Naive thymus-derived CD8-positive, alpha-beta T cell (primary cell): ENCODE measurements around the gene NDOR1. TPM values are rescaled to one million over a fixed set of nuclear protein-coding genes. Genes with fewer than 3 reads are reported as not detected.
"Not testable (repeated sequence)": the region's sequence is repeated elsewhere in the genome, so short reads cannot be mapped to it uniquely, and the experiment has no call there.

Source experiments
- ATAC-seq, 2 donors: fragments of 150-1000 bp; cut with Tn5 transposase in 1 of 2; sonication (Bioruptor Pico), chemical (Tn5 transposase) in 1 of 2; 1 replicate in 1 of 2; 2 replicates in 1 of 2; pipeline ENCODE4 v1.10.0; 2021; ENCODE audit warnings: mild to moderate bottlenecking in 2 of 2, moderate library complexity in 2 of 2
- POLR2A ChIA-PET: fragments of 350-600 bp; sonication (Branson Sonifier 250); formaldehyde crosslinking; loops from one replicate; lab custom pipeline; 2021; ENCODE audit warnings: antibody characterized with exemption; lab: Charles Lee
- DNase-seq, 10 donors: peaks; one replicate each; pipeline versions ENCODE4 v3.0.0 to v3.0.0-alpha.2; 2020 to 2022
- H3K27ac Mint-ChIP-seq, 10 donors: one replicate each; pipeline ENCODE4 v1.8.0; 2020 to 2022; ENCODE audit warnings: mild to moderate bottlenecking in 10 of 10, mixed read lengths in 10 of 10, moderate library complexity in 4 of 10, inconsistent platforms in 1 of 10
- H3K27me3 Mint-ChIP-seq, 5 donors: one replicate each; pipeline ENCODE4 v1.8.0; 2021 to 2022; ENCODE audit warnings: mixed read lengths in 5 of 5
- H3K36me3 Mint-ChIP-seq, 3 donors: one replicate each; pipeline ENCODE4 v1.8.0; 2020 to 2022; ENCODE audit warnings: mixed read lengths in 3 of 3, mild to moderate bottlenecking in 2 of 3, inconsistent platforms in 1 of 3
- H3K4me1 Mint-ChIP-seq, 4 donors: one replicate each; pipeline ENCODE4 v1.8.0; 2021 to 2022; ENCODE audit warnings: mixed read lengths in 4 of 4
- H3K4me3 Mint-ChIP-seq, 10 donors: one replicate each; pipeline ENCODE4 v1.8.0; 2020 to 2022; ENCODE audit warnings: mild to moderate bottlenecking in 10 of 10, mixed read lengths in 10 of 10, moderate library complexity in 6 of 10, inconsistent platforms in 1 of 10
- H3K9me3 Mint-ChIP-seq, 9 donors: one replicate each; pipeline ENCODE4 v1.8.0; 2020 to 2022; ENCODE audit warnings: mixed read lengths in 9 of 9, mild to moderate bottlenecking in 3 of 9, inconsistent platforms in 1 of 9, moderate library complexity in 1 of 9
- polyA plus RNA-seq, 3 donors: library from polyadenylated mRNA; unstranded; fragments of 300-500 nt; fragmentation: Illumina TruSeq; gene quantifications; one replicate each; pipeline ENCODE4 v1.2.3, GENCODE V29; 2021
- total RNA-seq, 8 experiments: library from RNA in 2 of 8; stranded (reverse) in 2 of 8; gene quantifications; one replicate each; pipeline ENCODE4 v1.2.3 and lab custom pipeline; 2021 to 2026

Gene NDOR1
- total and polyA plus RNA-seq, 5 experiments from 2014 or later = 2.4 to 39.8 (median 9.5) TPM

DNA sequence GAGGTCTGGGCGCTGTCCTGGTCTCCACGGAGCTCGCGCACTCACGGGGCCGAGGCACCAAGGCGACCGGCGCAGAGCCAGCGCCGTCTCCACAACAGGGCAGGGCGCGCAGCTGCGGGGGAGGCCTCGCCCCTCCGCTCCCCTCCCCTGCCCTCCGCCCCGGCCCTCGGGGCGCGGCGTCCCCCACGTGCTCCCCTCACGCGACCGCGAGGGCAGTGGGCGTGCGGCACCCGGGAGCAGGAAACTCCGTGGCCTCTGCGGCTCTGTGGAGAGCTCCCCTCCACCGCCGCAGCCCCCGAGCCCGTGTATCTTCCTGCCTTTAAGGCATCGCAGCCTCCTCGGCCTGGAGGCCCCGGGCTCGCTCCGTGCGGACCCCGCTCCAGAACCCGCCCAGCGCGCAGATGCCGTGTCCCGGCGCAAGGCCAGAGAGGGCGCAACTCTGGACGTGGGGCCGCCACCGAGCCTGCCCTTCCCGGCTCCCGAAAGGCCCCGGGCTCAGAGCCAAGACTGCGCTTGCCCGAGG is 34.9 kb downstream of the NDOR1 start:
- Mint-ChIP-seq H3K4me3 (peak overlapping the region; percentile 65 to 84 (median 74)), H3K4me1 (peaks cover 7 to 40% (median 30%) of the 10 kb centered on the region in 4 donors), H3K9me3 (no peaks in the 10 kb centered on the region), H3K27ac (peak overlapping the region in 8 of 10 donors; percentile 58 to 96 (median 76)), H3K27me3 (peaks cover 0 to 3% (median 0%) of the 10 kb centered on the region in 5 donors), H3K36me3 (peaks cover 0 to 10% (median 6%) of the 10 kb centered on the region in 3 donors)
- ATAC-seq (peak; percentile 35 to 45), DNase-seq (peak in 9 of 10 donors; percentile 53 to 86 (median 70))
- POLR2A ChIA-PET = interaction anchor here (0.6 to 8.9 kb wide), 40 partner anchors 9 to 1333 kb away, joined by 3 to 139 read pairs (median 4); partner anchors contain the start of genes ANAPC2, CAMSAP1, CYSRT1 and EHMT1

DNA sequence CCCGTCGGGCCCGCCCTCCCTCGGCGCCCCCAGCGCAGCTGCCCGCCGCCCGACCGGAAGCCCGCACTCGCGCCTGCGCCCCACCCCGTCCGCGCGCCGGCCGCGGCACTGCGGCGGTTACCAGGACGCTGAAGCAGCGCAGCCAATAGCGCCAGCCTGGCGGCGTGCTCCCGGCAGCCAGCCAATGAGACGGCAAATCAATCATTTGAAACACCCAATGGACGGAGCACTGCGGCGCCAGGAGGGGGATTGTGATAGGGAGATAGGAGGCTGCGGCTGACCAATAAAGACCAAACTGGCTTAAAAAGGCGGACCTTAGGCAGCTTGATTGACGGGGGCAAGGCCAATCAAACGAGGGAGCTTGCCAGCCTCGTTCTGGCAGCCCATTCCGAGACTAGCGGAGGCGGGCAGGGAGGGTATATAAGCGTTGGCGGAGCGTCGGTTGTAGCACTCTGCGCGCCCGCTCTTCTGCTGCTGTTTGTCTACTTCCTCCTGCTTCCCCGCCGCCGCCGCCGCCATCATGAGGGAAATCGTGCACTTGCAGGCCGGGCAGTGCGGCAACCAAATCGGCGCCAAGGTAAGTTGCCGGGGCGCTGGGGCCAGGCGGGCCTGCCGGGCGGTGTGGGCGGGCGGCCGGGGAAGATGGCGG is 35.5 kb downstream of the NDOR1 start, which contains the start of gene TUBB4B:
Gene TUBB4B (plus strand): TSS at position 447 of the 649 bp plus-strand sequence. CDS start 74 bp downstream, at position 521.
- peak; percentile 82 for ATAC-seq

DNA sequence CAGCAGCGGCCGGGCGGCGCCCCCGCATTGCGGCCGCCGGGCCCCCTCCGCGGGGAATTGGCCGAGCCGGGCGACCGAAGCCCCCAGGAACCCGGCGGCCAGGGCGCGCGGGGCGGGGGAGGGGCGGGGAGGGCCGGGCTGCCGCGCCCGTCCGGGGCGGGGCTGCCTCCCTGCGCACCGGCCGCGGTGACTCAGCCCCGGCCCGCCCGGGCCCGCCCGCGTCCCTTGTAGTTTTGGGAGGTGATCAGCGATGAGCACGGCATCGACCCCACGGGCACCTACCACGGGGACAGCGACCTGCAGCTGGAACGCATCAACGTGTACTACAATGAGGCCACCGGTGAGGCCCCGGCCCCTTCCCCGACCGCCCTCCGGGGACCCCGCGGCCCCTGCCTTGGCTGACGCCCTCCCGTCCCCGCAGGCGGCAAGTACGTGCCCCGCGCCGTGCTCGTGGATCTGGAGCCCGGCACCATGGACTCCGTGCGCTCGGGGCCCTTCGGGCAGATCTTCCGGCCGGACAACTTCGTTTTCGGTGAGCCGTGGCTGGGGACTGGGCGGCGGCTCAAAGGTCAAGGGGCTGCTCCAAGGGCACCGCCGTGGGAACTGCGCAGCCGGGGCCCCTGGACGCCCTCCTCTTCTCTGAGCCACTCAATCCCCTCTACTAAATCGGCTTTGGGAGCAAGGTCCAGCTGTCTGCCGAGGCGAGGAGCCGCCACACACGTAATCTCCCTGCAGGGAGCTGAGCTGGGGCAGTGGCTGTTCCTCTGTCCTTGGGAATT is 36.2 kb downstream of the NDOR1 start:
- peaks cover 7 to 38% (median 27%) of the 10 kb centered on the region in 4 donors for H3K4me1 Mint-ChIP-seq
- POLR2A ChIA-PET = interaction anchor here (0.6 to 8.9 kb wide), 25 partner anchors 14 to 1334 kb away, joined by 3 to 139 read pairs (median 6); partner anchors contain the start of genes ANAPC2, CAMSAP1, CYSRT1 and EHMT1
- peak overlapping the region; percentile 64 to 91 (median 84) for H3K4me3 Mint-ChIP-seq
- peak in 6 of 10 donors; percentile 22 to 80 (median 59) for DNase-seq
- peak overlapping the region in 8 of 10 donors; percentile 13 to 96 (median 87) for H3K27ac Mint-ChIP-seq
- H3K36me3 Mint-ChIP-seq = peaks cover 0 to 10% (median 6%) of the 10 kb centered on the region in 3 donors
- H3K27me3 Mint-ChIP-seq = peaks cover 0 to 3% (median 0%) of the 10 kb centered on the region in 5 donors
- peak in 1 of 2 donors; percentile 19 for ATAC-seq
- no peaks in the 10 kb centered on the region for H3K9me3 Mint-ChIP-seq

More for the DNA sequence above, 35.5 kb downstream of the NDOR1 start, which contains the start of gene TUBB4B:
- DNase-seq = peak; percentile 89 to 100 (median 98)
- POLR2A ChIA-PET = interaction anchor here (0.6 to 8.9 kb wide), 37 partner anchors 8 to 1334 kb away, joined by 3 to 139 read pairs (median 5); partner anchors contain the start of genes ANAPC2, CAMSAP1, CYSRT1 and EHMT1
- H3K36me3 Mint-ChIP-seq = peaks cover 0 to 10% (median 6%) of the 10 kb centered on the region in 3 donors
- no peaks in the 10 kb centered on the region for H3K9me3 Mint-ChIP-seq
- H3K27ac Mint-ChIP-seq = peak within 1 kb of the TSS; percentile 88 to 97 (median 92)
- H3K27me3 Mint-ChIP-seq = peaks cover 0 to 3% (median 0%) of the 10 kb centered on the region in 5 donors
- peaks cover 7 to 40% (median 30%) of the 10 kb centered on the region in 4 donors for H3K4me1 Mint-ChIP-seq
- H3K4me3 Mint-ChIP-seq = peak within 1 kb of the TSS; percentile 84 to 97 (median 92)

DNA sequence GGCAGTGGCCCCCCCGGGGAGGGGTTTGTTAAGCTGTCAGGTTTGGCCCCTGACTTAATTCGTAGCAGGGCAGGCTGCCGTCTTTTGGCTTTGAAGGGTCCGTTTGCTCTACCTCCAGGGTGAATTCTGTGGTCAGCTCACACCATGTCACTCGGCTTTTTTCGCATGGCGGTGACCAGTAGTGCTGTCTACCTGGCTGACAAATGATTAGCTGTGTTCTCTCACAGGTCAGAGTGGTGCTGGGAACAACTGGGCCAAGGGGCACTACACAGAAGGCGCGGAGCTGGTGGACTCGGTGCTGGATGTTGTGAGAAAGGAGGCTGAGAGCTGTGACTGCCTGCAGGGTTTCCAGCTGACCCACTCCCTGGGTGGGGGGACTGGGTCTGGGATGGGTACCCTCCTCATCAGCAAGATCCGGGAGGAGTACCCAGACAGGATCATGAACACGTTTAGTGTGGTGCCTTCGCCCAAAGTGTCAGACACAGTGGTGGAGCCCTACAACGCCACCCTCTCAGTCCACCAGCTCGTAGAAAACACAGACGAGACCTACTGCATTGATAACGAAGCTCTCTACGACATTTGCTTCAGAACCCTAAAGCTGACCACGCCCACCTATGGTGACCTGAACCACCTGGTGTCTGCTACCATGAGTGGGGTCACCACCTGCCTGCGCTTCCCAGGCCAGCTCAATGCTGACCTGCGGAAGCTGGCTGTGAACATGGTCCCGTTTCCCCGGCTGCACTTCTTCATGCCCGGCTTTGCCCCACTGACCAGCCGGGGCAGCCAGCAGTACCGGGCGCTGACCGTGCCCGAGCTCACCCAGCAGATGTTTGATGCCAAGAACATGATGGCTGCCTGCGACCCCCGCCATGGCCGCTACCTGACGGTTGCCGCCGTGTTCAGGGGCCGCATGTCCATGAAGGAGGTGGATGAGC is 37.0 kb downstream of the NDOR1 start:
- Mint-ChIP-seq H3K4me1 (peaks cover 7 to 35% (median 24%) of the 10 kb centered on the region in 4 donors), H3K36me3 (peaks cover 0 to 10% (median 6%) of the 10 kb centered on the region in 3 donors), H3K4me3 (peak overlapping the region; percentile 64 to 90 (median 84)), H3K9me3 (no peaks in the 10 kb centered on the region), H3K27me3 (peaks cover 0 to 3% (median 0%) of the 10 kb centered on the region in 5 donors), H3K27ac (peak overlapping the region; percentile 34 to 88 (median 80))
- POLR2A ChIA-PET = interaction anchor here (0.6 to 8.9 kb wide), 11 partner anchors 13 to 277 kb away, joined by 3 to 139 read pairs (median 5); partner anchors contain the start of genes ANAPC2, CYSRT1, EXD3 and MAN1B1
- ATAC-seq = no peak
- DNase-seq = peak in 1 of 10 donors; percentile 13

DNA sequence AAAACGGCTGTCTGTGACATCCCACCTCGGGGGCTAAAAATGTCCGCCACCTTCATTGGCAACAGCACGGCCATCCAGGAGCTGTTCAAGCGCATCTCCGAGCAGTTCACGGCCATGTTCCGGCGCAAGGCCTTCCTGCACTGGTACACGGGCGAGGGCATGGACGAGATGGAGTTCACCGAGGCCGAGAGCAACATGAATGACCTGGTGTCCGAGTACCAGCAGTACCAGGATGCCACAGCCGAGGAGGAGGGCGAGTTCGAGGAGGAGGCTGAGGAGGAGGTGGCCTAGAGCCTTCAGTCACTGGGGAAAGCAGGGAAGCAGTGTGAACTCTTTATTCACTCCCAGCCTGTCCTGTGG is 37.7 kb downstream of the NDOR1 start:
- H3K4me3 Mint-ChIP-seq = peak overlapping the region in 2 of 10 donors; percentile 8 to 38
- not testable (repeated sequence) for ATAC-seq, DNase-seq, H3K27me3 Mint-ChIP-seq, H3K9me3 Mint-ChIP-seq, H3K36me3 Mint-ChIP-seq
- H3K4me1 Mint-ChIP-seq = peaks cover 6 to 35% (median 24%) of the 10 kb centered on the region in 4 donors
- POLR2A ChIA-PET = interaction anchor here (1.0 to 8.9 kb wide), 5 partner anchors 13 to 179 kb away, joined by 4 to 139 read pairs (median 5); partner anchors contain the start of genes ANAPC2, EXD3, MAN1B1 and NELFB
- H3K27ac Mint-ChIP-seq = peak overlapping the region in 4 of 10 donors; percentile 13 to 80 (median 52)

DNA sequence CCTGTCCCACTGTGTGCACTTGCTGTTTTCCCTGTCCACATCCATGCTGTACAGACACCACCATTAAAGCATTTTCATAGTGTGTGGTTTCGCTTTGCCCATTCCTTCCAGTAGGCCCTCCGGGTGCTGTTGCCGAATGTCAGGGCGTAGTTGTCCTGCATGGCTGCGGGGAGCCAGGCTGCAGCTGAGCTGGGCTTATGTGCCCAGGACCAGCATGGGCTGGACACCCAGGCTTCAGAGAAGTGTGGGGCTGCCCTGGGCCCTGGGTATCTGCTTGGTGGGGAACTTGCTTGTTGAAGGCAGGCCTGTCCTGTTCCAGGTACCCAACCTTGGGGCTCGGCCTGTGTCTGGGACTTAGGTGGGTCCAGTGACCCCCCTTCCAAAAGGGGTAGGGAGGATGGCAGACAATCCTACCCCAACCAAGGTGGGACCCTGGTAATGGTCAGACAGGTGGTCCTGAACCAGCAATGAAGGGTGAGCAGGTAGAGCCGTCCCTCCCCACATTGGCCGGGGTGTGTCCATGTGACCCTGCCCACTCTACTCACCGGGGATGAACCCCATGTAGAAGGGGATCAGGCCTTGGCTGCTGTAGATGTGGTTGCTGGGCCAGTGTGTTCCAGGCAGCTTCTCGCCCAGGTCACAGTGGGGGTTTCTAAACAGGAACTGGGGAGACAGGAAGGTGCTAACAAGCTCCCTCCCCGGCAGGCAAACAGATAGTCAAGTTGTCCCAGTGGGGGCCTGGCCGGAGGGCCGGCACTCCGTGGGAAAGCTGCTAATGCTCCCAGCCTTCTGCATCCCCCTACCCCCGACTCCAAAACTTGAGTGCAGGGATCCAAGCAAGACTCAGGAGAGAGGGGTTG is 38.4 kb downstream of the NDOR1 start:
- Mint-ChIP-seq H3K36me3 (peaks cover 0 to 10% (median 6%) of the 10 kb centered on the region in 3 donors), H3K27me3 (peaks cover 0 to 3% (median 0%) of the 10 kb centered on the region in 5 donors), H3K27ac (peak overlapping the region in 2 of 10 donors; percentile 24 to 50), H3K4me1 (peaks cover 4 to 30% (median 22%) of the 10 kb centered on the region in 4 donors), H3K9me3 (no peaks in the 10 kb centered on the region), H3K4me3 (peak overlapping the region in 4 of 10 donors; percentile 8 to 63 (median 26))
- POLR2A ChIA-PET = interaction anchor here (0.6 to 8.9 kb wide), 4 partner anchors 12 to 158 kb away, joined by 5 to 139 read pairs (median 23); partner anchors contain the start of genes MAN1B1 and NELFB
- ATAC-seq = no peak
- no peak for DNase-seq

DNA sequence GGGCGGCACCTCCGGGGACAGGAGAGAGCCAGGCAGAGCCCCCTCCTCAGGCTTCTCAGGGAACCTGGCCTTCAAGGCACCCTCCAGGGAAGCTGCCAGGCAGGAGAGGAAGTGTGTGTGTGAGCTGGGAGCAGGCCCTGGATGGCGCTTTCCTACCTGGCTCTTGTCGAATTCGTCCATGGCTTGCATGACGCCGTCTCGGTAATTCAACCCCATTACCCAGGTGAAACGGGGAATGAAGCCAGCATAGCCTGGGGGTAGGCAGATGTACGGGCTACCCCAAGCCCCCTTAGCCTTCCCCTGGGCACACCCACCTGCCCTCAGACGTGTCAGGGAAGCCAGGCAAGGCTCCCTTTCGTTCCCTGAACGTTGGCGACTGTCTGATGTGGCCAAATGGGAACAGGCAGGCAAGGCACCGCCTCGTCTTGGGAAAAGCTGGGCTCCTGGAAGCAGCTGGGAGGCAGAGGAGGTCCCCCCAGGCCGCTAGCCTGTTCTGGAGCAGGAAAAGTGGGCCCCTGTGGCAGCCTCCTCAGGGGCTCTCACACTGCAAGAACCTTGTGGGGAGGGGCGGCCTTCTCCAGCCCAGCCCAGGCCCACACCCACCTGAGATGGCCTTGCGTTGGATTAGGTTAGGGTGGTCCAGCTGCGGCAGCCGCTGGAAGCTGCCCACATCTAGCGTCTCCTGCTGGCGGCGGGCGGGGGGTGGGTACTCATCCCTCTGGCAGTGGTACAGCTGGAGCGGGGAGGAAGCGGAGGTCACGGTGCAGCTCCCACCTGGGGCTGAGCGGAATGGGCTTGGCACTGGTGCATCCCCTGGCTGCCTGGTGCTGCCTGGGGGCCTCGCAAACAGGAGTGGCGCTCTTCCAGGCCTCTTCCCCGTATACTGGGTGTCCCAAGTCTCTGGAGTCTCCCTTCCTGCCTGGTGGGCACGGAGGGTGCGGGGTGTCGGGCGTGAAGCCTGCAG is 39.3 kb downstream of the NDOR1 start:
- Mint-ChIP-seq H3K27me3 (peaks cover 0 to 3% (median 0%) of the 10 kb centered on the region in 5 donors), H3K4me3 (peak overlapping the region in 1 of 10 donors; percentile 58), H3K36me3 (peaks cover 0 to 10% (median 6%) of the 10 kb centered on the region in 3 donors), H3K4me1 (peaks cover 2 to 23% (median 18%) of the 10 kb centered on the region in 4 donors), H3K9me3 (no peaks in the 10 kb centered on the region), H3K27ac (no peak overlapping the region)
- ATAC-seq (no peak), DNase-seq (no peak)
- POLR2A ChIA-PET = interaction anchor here (0.6 to 8.9 kb wide), 3 partner anchors 11 to 848 kb away, joined by 4 to 139 read pairs (median 5); partner anchors contain the start of gene NELFB

DNA sequence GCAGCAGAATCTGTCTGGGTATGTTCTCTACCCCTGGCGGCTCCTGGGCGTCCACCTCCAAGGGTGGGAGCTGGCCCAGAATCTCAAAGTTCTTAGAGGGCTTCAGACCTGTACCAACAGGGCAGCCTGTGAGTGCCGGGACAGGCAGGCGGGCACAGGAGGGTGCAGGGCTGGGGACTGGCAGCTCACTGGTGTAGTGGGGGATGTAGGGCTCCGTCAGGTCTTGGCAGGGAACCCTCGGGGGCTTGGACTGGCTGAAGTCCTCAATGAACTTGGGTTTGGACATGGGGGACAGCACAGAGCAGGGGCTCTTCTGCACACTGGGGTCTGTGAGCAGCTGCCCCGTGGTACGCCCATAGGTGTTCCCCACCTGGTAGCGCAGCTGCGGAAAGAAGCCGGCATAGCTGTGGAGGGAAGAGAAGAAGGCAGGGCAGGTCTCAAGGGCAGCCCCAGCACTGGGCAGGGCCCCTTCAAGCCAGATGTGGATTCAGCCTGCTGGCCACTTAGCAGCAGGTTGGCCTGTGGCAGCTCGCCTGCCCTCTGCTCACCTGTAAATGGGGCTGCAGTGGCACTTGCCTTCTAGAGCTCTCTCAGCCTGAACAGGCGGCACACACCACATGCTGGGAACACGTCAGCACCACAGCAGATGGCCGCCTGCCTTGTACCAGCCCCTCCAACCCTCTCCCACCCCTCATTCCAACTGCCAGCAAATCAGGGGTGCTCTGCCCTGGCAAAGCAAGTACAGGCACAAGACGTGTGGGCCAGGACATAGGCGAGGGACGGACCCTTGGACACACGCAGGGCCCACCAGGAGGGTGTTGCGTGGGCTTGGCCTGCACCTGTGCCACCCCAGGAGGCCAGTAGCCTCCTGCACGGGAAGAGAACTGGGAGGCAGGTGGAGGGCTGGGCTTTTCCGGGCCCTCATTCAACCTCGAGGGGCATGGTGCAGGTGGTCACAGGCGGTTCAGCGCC is 40.2 kb downstream of the NDOR1 start:
- Mint-ChIP-seq H3K36me3 (peaks cover 0 to 10% (median 6%) of the 10 kb centered on the region in 3 donors), H3K27me3 (peaks cover 0 to 3% (median 0%) of the 10 kb centered on the region in 5 donors), H3K4me3 (peak overlapping the region in 1 of 10 donors; percentile 58), H3K9me3 (no peaks in the 10 kb centered on the region), H3K27ac (no peak overlapping the region), H3K4me1 (peaks cover 2 to 21% (median 16%) of the 10 kb centered on the region in 4 donors)
- DNase-seq (no peak), ATAC-seq (no peak)
- POLR2A ChIA-PET = interaction anchor here (8.9 kb wide), 1 partner anchor 10 kb away, joined by 139 read pairs; the partner anchor contains the start of gene NELFB
